Vagina (tissue), 2 donors: ENCODE measurements around the gene DIAPH3. TPM values are rescaled to one million over a fixed set of nuclear protein-coding genes. Genes with fewer than 3 reads are reported as not detected.
A peak's percentile ranks its signal among the peaks of the same experiment; 100 is the strongest.

Source experiments
- DNase-seq, 2 donors: peaks; one replicate each; pipeline ENCODE4 v3.0.0-alpha.2; 2017; ENCODE audit errors: extremely low spot score in 2 of 2
- H3K27ac ChIP-seq: fragments of 200-600 bp; sonication (generic); one replicate; pipeline ENCODE4 v1.5.1; 2019
- H3K27me3 ChIP-seq: fragments of 200-600 bp; sonication (generic); one replicate; pipeline ENCODE4 v1.5.1; 2019
- H3K36me3 ChIP-seq, 2 donors: fragments of 200-600 bp; sonication (generic); one replicate each; pipeline ENCODE4 v1.5.1; 2017 to 2019
- H3K4me1 ChIP-seq: fragments of 200-600 bp; sonication (generic); one replicate; pipeline ENCODE4 v1.5.1; 2019
- H3K4me3 ChIP-seq, 2 donors: fragments of 200-600 bp; sonication (generic); 1 replicate in 1 of 2; 2 replicates in 1 of 2; pipeline ENCODE4 v1.5.1; 2016 to 2019
- H3K9me3 ChIP-seq: fragments of 200-600 bp; sonication (generic); one replicate; pipeline ENCODE4 v1.5.1; 2019
- POLR2A ChIP-seq, 2 donors: fragments of 450-650 bp; IDR thresholded peaks; one replicate each; pipeline ENCODE4 v1.6.1; 2017; ENCODE audit warnings: antibody characterized with exemption in 2 of 2, mild to moderate bottlenecking in 2 of 2, moderate library complexity in 2 of 2
- POLR2AphosphoS5 ChIP-seq, 2 donors: sonication (generic); formaldehyde crosslinking; IDR thresholded peaks; one replicate each; pipeline ENCODE4 v1.9.0; 2017; ENCODE audit warnings: antibody characterized with exemption in 2 of 2, mild to moderate bottlenecking in 2 of 2, low read depth in 1 of 2; ENCODE audit not compliant: insufficient read depth in 1 of 2
- intact Hi-C: fragments of 100-400 bp; cut with DNase I; formaldehyde crosslinking; loops from one replicate; pipeline ENCODE4 v1.15.1; 2023
- total RNA-seq: library from RNA; depleted of rRNA; stranded (reverse); fragments of >200 nt; gene quantifications from one replicate; pipeline ENCODE4 v1.2.3, GENCODE V29; 2016
- TF ChIP-seq, protein P1 (sequence below), 3 experiments: fragments of 450-650 bp in 2 of 3; fragments of 200-600 bp in 1 of 3; sonication (generic) in 1 of 3; IDR thresholded peaks; one replicate each; pipeline ENCODE4 v1.5.1; 2017 to 2019; ENCODE audit warnings: antibody characterized with exemption in 3 of 3, mild to moderate bottlenecking in 2 of 3, moderate library complexity in 2 of 3

Gene DIAPH3
- total RNA-seq, 1 donor from 2014 or later, result 1.2 TPM

DNA sequence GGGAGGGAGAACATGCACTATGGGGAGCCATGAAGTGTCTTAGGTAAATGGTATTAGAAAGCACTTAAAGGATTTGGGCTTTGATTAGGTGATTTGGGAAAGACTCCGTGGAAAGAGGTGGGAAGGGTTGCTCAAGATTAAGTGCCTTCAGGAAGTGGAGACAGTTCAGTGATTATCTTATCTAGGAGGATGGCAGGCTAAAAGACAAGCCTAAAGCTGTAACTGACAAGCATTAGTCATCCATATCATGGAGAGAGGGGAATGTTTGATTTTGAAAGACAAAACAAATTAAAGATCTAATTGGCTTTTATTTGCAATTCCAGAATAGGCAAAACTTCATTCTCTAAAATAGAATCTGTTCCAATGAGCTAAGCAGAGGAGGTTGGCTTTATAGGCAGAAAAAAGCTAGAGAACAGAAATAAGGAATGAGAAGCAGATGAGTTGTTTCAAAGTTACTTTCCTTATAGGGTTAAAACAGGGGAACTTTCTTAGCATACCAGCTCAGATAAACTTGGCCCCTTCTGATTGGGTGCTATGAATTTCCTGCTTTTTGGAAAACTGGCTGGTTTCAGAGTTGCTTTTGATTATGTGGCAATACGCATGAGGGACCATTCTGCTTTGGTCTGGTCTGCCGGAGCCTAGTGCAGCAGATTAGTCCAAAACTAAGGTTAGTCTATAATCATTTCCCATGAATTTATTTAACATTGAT, 1.8 kb upstream of the DIAPH3 start:
- no peak for DNase-seq
- peaks cover 13% of the 10 kb centered on the region for H3K4me1 ChIP-seq
- H3K4me3 ChIP-seq, result no peak overlapping the region
- TF ChIP-seq POLR2A (IDR thresholded peaks at IDR 0.05), result no peak
- H3K27ac ChIP-seq, result no peak overlapping the region
- H3K36me3 ChIP-seq, result no peaks in the 10 kb centered on the region
- no peaks in the 10 kb centered on the region for H3K27me3 ChIP-seq
- H3K9me3 ChIP-seq, result no peaks in the 10 kb centered on the region
- intact Hi-C loops, result no loop called here

DNA sequence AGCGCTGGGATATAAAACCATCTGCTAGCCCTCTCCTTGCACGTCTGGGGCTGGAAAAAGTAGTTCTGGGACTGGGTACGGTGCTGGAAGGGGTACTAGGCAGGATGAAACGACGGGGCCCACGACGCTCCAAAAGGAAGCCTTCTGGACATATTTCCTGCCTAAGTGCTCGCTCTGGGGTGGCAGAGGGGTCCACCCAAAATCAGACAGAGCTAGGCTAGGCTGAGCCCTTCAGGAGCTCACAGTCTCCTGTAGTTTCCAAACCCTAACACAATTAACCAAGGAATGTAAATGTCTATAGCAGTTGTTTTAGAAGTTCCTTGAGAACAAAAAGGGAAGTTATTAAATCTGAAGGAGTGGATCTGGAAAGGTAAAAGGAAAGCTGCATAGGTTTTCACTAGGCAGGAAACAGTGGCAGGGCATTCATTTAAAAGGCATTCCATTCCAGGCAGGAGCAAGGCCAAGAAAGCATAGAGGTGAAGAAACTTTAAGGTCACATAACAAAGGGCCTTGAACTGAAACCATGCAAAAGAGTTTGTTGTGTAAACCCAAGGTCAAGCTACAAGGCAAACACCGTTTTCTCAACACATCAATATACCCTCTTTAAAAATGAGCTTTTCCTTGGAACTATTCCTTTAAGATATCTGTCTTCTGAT, 634 bp upstream of the DIAPH3 start:
- no peaks in the 10 kb centered on the region for H3K9me3 ChIP-seq
- intact Hi-C loops, result no loop called here
- TF ChIP-seq POLR2AphosphoS5 (IDR thresholded peaks at IDR 0.05; ENCODE audit: insufficient read depth in 1 of 2, low read depth in 1 of 2), result peak in 1 of 2 donors; percentile 10
- TF ChIP-seq, protein P1, sequence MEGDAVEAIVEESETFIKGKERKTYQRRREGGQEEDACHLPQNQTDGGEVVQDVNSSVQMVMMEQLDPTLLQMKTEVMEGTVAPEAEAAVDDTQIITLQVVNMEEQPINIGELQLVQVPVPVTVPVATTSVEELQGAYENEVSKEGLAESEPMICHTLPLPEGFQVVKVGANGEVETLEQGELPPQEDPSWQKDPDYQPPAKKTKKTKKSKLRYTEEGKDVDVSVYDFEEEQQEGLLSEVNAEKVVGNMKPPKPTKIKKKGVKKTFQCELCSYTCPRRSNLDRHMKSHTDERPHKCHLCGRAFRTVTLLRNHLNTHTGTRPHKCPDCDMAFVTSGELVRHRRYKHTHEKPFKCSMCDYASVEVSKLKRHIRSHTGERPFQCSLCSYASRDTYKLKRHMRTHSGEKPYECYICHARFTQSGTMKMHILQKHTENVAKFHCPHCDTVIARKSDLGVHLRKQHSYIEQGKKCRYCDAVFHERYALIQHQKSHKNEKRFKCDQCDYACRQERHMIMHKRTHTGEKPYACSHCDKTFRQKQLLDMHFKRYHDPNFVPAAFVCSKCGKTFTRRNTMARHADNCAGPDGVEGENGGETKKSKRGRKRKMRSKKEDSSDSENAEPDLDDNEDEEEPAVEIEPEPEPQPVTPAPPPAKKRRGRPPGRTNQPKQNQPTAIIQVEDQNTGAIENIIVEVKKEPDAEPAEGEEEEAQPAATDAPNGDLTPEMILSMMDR (IDR thresholded peaks at IDR 0.05), result no peak
- TF ChIP-seq POLR2A (IDR thresholded peaks at IDR 0.05), result no peak

DNA sequence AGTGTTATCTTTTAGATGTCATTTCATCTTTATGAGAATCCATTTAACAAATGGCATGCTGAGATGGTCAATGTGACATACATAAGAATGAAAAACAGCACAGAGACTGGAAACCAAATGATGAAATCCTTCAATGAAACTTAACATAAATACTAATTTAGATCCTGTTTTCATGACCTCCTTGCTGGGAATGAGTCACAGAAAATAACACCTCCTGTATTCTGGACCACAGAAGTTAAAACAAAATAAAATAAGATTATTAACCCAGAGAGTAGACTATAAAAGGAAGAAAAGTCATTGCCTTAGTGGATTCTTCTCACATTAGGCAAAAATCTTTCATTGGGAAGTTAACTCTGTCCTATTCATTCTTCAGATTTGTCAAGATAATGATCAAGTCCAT, 1.6 kb downstream of the DIAPH3 start:
- Histone ChIP-seq H3K4me1 (peaks cover 13% of the 10 kb centered on the region), H3K9me3 (no peaks in the 10 kb centered on the region), H3K36me3 (no peaks in the 10 kb centered on the region), H3K27ac (no peak overlapping the region), H3K4me3 (no peak overlapping the region), H3K27me3 (no peaks in the 10 kb centered on the region)
- DNase-seq, result no peak
- intact Hi-C loops, result no loop called here
- TF ChIP-seq POLR2AphosphoS5 (IDR thresholded peaks at IDR 0.05; ENCODE audit: insufficient read depth in 1 of 2, low read depth in 1 of 2), result no peak
- TF ChIP-seq POLR2A (IDR thresholded peaks at IDR 0.05), result no peak
- TF ChIP-seq, protein P1 (IDR thresholded peaks at IDR 0.05), result no peak

More for the DNA sequence above, 634 bp upstream of the DIAPH3 start:
- H3K36me3 ChIP-seq, result no peaks in the 10 kb centered on the region
- peaks cover 13% of the 10 kb centered on the region for H3K4me1 ChIP-seq
- no peak for DNase-seq
- H3K4me3 ChIP-seq, result peak overlapping the region; percentile 68 to 70
- H3K27ac ChIP-seq, result peak overlapping the region; percentile 88
- no peaks in the 10 kb centered on the region for H3K27me3 ChIP-seq

DNA sequence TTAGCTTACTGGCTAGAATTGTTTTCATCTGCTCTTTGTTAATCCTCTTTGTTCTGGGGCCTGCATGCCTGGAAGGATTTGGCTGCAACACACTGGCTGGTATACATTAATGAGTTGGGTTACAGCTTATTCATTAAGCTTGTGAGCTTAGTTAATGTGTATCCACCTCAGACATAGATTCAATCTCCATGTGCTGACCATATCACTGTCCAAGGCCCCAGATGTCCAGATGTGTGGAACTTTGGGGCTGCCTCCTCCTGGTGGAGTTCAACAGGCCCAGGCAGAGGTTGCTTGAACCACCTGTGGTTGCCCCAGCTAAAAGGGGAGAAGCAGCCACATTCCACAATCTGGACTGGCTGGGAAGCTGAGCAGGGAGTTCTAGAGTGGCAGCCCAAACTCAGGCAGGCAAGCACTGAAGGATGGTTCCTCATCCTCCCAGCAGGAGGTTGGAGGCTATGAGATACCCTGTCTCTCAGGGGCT, 5.4 kb downstream of the DIAPH3 start:
- Histone ChIP-seq H3K27me3 (no peaks in the 10 kb centered on the region), H3K27ac (no peak overlapping the region), H3K4me1 (peaks cover 4% of the 10 kb centered on the region), H3K9me3 (no peaks in the 10 kb centered on the region), H3K4me3 (no peak overlapping the region), H3K36me3 (no peaks in the 10 kb centered on the region)
- intact Hi-C loops, result no loop called here
- TF ChIP-seq POLR2AphosphoS5 (IDR thresholded peaks at IDR 0.05; ENCODE audit: insufficient read depth in 1 of 2, low read depth in 1 of 2), result no peak
- TF ChIP-seq, protein P1 (IDR thresholded peaks at IDR 0.05), result no peak
- no peak for TF ChIP-seq POLR2A (IDR thresholded peaks at IDR 0.05)
- DNase-seq, result no peak

DNA sequence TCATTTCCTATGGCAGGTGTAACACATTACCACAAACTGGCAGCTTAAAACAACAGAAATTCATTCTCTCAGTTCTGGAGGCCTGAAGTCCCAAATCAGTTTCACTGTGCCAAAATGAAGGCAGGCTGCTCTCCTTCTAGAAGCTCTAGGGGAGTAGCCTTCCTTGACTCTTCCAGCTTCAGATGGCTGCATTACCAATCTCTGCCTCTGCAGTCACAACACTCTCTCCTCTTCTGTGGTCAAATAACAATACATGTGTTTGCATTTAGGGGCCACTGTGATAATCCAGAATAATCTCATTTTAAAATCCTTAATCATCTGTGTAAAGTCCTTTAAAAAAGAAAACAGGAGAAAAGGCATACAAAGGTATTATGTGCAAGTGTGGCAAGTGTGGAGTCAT, 7.8 kb downstream of the DIAPH3 start:
- no peak for DNase-seq
- Histone ChIP-seq H3K27ac (no peak overlapping the region), H3K27me3 (no peaks in the 10 kb centered on the region), H3K4me3 (no peak overlapping the region), H3K36me3 (no peaks in the 10 kb centered on the region), H3K9me3 (no peaks in the 10 kb centered on the region), H3K4me1 (no peaks in the 10 kb centered on the region)
- intact Hi-C loops, result no loop called here
- TF ChIP-seq POLR2AphosphoS5 (IDR thresholded peaks at IDR 0.05; ENCODE audit: insufficient read depth in 1 of 2, low read depth in 1 of 2), result no peak
- TF ChIP-seq, protein P1 (IDR thresholded peaks at IDR 0.05), result no peak
- TF ChIP-seq POLR2A (IDR thresholded peaks at IDR 0.05), result no peak
